GM12875 (cell line): ENCODE results near the gene STRN3.

Experiments
- H3K4me3 ChIP-seq: one replicate; pipeline ENCODE4 v1.5.1; 2011; ENCODE audit warnings: low read depth, low read length, control low read depth
- TF ChIP-seq, protein P1 (sequence below): IDR thresholded peaks from 2 replicates; pipeline ENCODE4 v1.5.1; 2011; ENCODE audit warnings: low read depth, mild to moderate bottlenecking, control low read depth, inconsistent platforms, low read length, moderate library complexity, borderline replicate concordance; ENCODE audit not compliant: insufficient read depth

The STRN3 gene

DNA sequence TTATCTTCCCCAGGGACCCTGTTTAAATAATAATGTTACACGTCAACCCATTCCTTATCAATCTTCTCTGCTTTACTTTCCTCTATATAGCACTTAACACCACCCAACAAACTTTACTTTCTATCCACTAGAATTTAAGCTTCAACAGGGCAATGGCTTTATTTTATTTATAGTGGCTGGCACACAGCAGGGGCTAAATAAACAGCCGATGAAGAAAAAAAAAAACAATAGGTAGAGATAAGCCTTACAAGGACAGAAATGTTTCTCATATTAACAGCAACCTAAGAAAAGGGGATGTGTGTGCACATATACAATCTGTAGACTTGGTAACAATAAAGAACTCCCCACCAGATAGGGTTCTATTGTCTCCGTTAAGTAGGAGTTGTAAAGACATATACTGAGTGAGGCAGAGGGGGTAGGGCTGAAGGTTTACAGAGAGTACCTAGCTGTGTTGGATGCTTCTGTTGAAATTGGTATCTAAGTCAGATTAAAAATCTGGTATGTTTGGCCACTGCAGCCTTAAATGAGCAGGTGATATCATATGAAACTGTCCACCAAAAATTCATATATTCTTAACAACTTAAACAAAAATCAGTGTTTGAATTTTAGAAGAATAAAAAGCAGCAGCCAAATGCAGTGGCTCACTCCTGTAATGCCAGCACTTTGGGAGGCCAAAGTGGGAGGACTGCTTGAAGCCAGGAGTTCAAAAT is 25.4 kb downstream of the STRN3 start:
- TF ChIP-seq, protein P1, sequence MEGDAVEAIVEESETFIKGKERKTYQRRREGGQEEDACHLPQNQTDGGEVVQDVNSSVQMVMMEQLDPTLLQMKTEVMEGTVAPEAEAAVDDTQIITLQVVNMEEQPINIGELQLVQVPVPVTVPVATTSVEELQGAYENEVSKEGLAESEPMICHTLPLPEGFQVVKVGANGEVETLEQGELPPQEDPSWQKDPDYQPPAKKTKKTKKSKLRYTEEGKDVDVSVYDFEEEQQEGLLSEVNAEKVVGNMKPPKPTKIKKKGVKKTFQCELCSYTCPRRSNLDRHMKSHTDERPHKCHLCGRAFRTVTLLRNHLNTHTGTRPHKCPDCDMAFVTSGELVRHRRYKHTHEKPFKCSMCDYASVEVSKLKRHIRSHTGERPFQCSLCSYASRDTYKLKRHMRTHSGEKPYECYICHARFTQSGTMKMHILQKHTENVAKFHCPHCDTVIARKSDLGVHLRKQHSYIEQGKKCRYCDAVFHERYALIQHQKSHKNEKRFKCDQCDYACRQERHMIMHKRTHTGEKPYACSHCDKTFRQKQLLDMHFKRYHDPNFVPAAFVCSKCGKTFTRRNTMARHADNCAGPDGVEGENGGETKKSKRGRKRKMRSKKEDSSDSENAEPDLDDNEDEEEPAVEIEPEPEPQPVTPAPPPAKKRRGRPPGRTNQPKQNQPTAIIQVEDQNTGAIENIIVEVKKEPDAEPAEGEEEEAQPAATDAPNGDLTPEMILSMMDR: no peak
- H3K4me3 ChIP-seq: no peak overlapping the region

DNA sequence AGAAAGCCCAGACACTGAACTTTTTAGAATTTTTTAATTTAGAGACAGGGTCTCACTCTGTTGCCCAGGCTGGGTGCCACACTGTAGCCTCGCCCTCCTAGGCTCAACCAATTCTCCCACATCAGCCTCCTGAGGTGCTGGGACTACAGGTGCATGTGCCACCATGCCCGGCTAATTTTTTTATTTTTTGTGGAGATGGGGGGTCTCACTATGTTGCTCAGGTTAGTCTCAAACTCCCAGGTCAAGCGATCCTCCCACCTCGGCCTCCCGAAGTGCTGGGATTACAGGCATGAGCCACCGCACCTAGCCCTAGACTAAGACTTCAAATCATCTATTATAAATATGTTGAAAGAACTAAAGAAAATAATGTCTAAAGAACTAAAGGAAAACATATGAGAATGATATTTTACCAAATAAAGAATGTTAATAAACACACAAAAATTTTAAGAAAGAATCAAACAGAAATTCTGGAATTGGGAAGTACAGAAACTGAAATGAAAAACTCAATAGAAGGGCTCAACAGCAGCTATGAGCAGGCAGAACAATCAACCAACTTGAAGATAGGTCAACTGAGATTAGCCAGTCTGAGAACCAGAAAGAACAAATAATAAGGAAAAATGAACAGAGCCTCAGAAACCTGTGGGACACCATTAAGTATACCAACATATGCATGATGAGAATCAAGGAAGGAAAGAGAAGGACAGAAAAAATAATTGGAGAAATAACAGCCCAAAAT is 27.0 kb downstream of the STRN3 start:
- TF ChIP-seq, protein P1: no peak
- H3K4me3 ChIP-seq: no peak overlapping the region

DNA sequence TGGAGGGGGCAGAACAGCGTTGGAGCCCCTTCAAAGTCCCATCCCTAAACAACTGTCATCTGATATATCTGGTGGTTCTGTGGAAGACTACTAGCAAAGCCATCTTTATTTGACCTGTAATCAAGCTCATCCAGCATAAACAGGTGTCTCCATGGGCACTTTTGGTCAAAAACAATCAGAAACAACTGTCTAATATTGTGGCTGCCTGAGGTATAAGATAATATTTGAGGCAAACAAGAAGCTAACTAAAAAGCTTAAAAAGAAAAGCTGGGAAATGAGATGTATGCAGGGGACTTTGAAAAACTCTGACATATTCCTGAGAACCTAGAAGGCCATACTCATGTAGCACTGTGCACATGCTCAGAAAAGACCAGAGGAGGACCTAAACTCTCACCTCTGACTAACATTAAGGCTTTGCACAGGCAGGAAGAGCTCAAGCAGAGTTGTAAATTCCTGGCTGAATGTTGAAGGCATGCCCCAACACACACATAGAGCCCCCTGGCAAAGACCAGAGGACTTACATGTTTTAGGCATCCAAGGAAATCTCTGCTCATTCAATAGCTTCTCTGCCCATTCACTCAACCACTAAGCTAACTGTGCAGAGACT is 28.0 kb downstream of the STRN3 start:
- TF ChIP-seq, protein P1: no peak
- no peak overlapping the region for H3K4me3 ChIP-seq

GRCh38 chr14:30996892-30997659 is 29.1 kb downstream of the STRN3 start:
- H3K4me3 ChIP-seq: no peak overlapping the region

DNA sequence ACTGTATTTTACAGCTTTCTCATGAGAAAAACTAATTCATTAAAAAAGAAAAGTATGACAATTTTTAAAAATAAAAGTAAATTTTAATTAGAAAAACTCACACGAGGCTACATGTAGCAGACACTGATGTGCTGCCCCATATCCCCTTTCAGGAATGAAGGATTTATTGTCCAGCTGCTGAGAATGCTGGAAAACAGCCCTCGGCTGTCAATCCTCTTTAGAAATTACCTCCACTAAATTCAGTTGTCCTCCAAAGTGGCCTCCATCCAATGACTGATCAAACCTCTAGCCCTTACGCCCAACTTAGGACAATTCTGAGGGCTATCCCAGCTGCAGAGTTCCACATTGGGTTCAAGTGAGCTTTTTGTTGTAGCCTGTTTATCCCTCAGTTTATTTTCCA is 30.5 kb downstream of the STRN3 start:
- no peak overlapping the region for H3K4me3 ChIP-seq
- TF ChIP-seq, protein P1: no peak

More at GRCh38 chr14:30996892-30997659, 29.1 kb downstream of the STRN3 start:
- TF ChIP-seq, protein P1: no peak

DNA sequence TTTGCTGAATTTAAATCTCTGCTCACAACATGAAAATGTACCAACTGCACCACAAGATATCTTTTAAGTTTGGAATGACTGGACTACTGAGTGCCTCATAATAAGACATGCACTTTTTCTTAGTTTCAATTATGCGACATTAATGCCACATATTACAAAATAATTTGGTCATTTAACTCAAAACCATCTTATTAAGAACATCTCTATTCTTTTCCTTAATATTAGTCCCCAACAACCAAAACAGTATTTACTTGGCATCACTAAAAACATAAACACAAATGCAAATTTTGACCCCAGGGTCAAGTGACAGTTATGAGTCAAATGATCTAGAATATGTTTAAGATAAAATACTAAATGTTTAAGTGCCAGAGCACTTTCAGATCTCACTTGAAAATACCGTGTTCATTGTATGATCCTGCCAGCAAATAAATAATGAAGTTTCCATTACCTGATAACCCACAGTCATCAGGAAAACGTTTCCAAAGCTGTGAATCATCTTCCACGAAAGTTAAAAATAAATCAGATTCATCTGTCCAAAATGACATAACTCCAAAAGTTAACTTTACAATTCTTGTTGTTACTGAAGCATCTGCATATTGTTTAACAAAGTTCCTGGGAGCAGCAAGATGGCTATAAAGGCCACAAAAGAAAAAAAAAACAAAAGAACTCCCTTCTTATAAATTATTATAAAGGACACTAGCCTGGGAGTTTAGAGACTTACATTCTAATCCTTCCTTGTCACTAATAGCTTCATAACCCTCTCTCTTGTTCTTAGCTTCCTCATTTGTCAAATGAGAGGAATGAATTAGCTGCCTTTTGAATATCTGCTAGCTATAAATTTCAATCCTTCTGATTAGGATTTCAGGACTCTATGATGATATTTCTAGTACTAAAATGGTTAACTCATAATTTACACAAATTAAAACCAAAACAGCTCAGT is 31.2 kb downstream of the STRN3 start:
- H3K4me3 ChIP-seq: no peak overlapping the region
- TF ChIP-seq, protein P1: no peak
